HepG2 (cell line): ENCODE data around the gene ZNF213. TPM values are rescaled to one million over a fixed set of nuclear protein-coding genes. Genes with fewer than 3 reads are reported as not detected.

Experiments used
- ATF7-NPFF ChIP-seq: sonication (generic); formaldehyde crosslinking; IDR thresholded peaks from 2 replicates; pipeline ENCODE4 v1.8.1; 2023; ENCODE audit warnings: mild to moderate bottlenecking, low read depth, missing genetic modification reagents, moderate library complexity
- CTCF ChIP-seq: sonication (generic); formaldehyde crosslinking; IDR thresholded peaks from 2 replicates; pipeline ENCODE4 v1.5.0; 2020; ENCODE audit warnings: mild to moderate bottlenecking, missing genetic modification reagents, moderate library complexity
- EEA1 ChIP-seq: sonication (generic); formaldehyde crosslinking; IDR thresholded peaks from 2 replicates; pipeline ENCODE4 v1.5.1; 2020; ENCODE audit warnings: mild to moderate bottlenecking, missing genetic modification reagents, borderline replicate concordance
- GABPA ChIP-seq, 2 experiments: IDR thresholded peaks; 2 replicates each; pipeline ENCODE4 v1.6.1; 2011 to 2016; ENCODE audit warnings: low read depth in 2 of 2, low read length in 1 of 2, missing biosample characterization in 1 of 2, missing genetic modification characterization in 1 of 2
- GATAD1 ChIP-seq: IDR thresholded peaks from 2 replicates; pipeline ENCODE4 v1.6.1; 2016; ENCODE audit warnings: missing genetic modification reagents, missing compliant biosample characterization
- IRX3 ChIP-seq: sonication (generic); formaldehyde crosslinking; IDR thresholded peaks from 2 replicates; pipeline ENCODE4 v1.8.1; 2023; ENCODE audit warnings: mild to moderate bottlenecking, low read depth, missing genetic modification reagents, borderline replicate concordance
- MLLT10 ChIP-seq: sonication (generic); formaldehyde crosslinking; IDR thresholded peaks from 2 replicates; pipeline ENCODE4 v1.4.0; 2020; ENCODE audit warnings: missing genetic modification reagents
- SP2 ChIP-seq: sonication (generic); formaldehyde crosslinking; IDR thresholded peaks from 2 replicates; pipeline ENCODE4 v1.5.1; 2020; ENCODE audit warnings: mild to moderate bottlenecking, missing genetic modification reagents
- TP53 ChIP-seq: sonication (generic); formaldehyde crosslinking; conservative IDR thresholded peaks from 2 replicates; pipeline ENCODE4 v1.4.0; 2020; ENCODE audit warnings: missing genetic modification reagents
- ZBTB10 ChIP-seq: sonication (generic); formaldehyde crosslinking; IDR thresholded peaks from 2 replicates; pipeline ENCODE4 v1.4.0; 2020; ENCODE audit warnings: missing genetic modification reagents, borderline replicate concordance
- ZNF333 ChIP-seq: sonication (generic); formaldehyde crosslinking; IDR thresholded peaks from 2 replicates; pipeline ENCODE4 v1.4.0; 2020; ENCODE audit warnings: mild to moderate bottlenecking, missing genetic modification reagents, borderline replicate concordance
- ZNF562 ChIP-seq: sonication (generic); formaldehyde crosslinking; IDR thresholded peaks from 2 replicates; pipeline ENCODE4 v1.8.0; 2022; ENCODE audit warnings: missing genetic modification reagents, borderline replicate concordance
- ZNF563 ChIP-seq: sonication (generic); formaldehyde crosslinking; IDR thresholded peaks from 2 replicates; pipeline ENCODE4 v1.8.0; 2022; ENCODE audit warnings: mild to moderate bottlenecking, moderate library complexity, missing genetic modification reagents
- ZNF574 ChIP-seq: sonication (generic); formaldehyde crosslinking; IDR thresholded peaks from 2 replicates; pipeline ENCODE4 v1.4.0; 2020; ENCODE audit warnings: missing genetic modification reagents
- polyA plus RNA-seq, 8 experiments: library from polyadenylated mRNA; depleted of rRNA in 3 of 8; stranded (reverse) in 7 of 8; unstranded in 1 of 8; fragments of >200 nt; fragmentation: Illumina TruSeq in 4 of 8; extraction: Trizol in 4 of 8; gene quantifications; 2 replicates each; pipeline versions ENCODE4 v1.2.1 to v1.2.3, GENCODE V29; 2011 to 2016; ENCODE audit warnings: low read depth in 4 of 8, missing spikeins in 1 of 8, mixed read lengths in 1 of 8; ENCODE audit not compliant: insufficient read depth in 1 of 8
- total RNA-seq, 5 experiments: library from RNA; depleted of rRNA; stranded (reverse); fragments of >200 nt; fragmentation: Illumina TruSeq; extraction: Trizol; gene quantifications; 2 replicates each; pipeline ENCODE4 v1.2.3, GENCODE V29; 2016; ENCODE audit warnings: low read depth in 1 of 5
- TF ChIP-seq, protein P1 (sequence below): sonication (generic); formaldehyde crosslinking; IDR thresholded peaks from 2 replicates; pipeline ENCODE4 v1.5.1; 2020; ENCODE audit warnings: missing genetic modification reagents, mild to moderate bottlenecking, borderline replicate concordance
- TF ChIP-seq, protein P2 (sequence below): sonication (generic); formaldehyde crosslinking; IDR thresholded peaks from 2 replicates; pipeline ENCODE4 v1.4.0; 2020; ENCODE audit warnings: mild to moderate bottlenecking, missing genetic modification reagents
- TF ChIP-seq, protein P3 (sequence below): sonication (generic); formaldehyde crosslinking; IDR thresholded peaks from 2 replicates; pipeline ENCODE4 v1.8.0; 2022; ENCODE audit warnings: missing genetic modification reagents, low read depth, mild to moderate bottlenecking, borderline replicate concordance

The ZNF213 gene
- total and polyA plus RNA-seq, 2 of the 13 experiments (the other 11 are each of a cell fraction or from before 2014, with no cell fraction given), result 0.59 to 0.97 TPM

- TF ChIP-seq CTCF (peak; percentile 63), IRX3 (no peak), MLLT10 (no peak), ATF7-NPFF (CRISPR knock-in tag) (0 out of 2 replicates have a peak, but pooled peaks have one; percentile 24), ZNF563 (CRISPR knock-in tag) (no peak), ZBTB10 (CRISPR knock-in tag) (no peak), SP2 (CRISPR knock-in tag) (peak; percentile 62), EEA1 (CRISPR knock-in tag) (no peak; the same call in 1 of the 2 replicates), GATAD1 (CRISPR knock-in tag) (peak; percentile 75; the same call in 1 of the 2 replicates), GABPA (IDR thresholded peaks at IDR 0.05; ENCODE audit: low read depth, low read length) (peak; percentile 66), GABPA (CRISPR knock-in tag; IDR thresholded peaks at IDR 0.05; ENCODE audit: low read depth) (peak; percentile 86), TP53 (no peak), ZNF333 (0 out of 2 replicates have a peak, but pooled peaks have one; percentile 43), ZNF574 (peak; percentile 99), ZNF562 (CRISPR knock-in tag) (no peak)
- TF ChIP-seq, protein P1, sequence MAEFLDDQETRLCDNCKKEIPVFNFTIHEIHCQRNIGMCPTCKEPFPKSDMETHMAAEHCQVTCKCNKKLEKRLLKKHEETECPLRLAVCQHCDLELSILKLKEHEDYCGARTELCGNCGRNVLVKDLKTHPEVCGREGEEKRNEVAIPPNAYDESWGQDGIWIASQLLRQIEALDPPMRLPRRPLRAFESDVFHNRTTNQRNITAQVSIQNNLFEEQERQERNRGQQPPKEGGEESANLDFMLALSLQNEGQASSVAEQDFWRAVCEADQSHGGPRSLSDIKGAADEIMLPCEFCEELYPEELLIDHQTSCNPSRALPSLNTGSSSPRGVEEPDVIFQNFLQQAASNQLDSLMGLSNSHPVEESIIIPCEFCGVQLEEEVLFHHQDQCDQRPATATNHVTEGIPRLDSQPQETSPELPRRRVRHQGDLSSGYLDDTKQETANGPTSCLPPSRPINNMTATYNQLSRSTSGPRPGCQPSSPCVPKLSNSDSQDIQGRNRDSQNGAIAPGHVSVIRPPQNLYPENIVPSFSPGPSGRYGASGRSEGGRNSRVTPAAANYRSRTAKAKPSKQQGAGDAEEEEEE, result no peak
- TF ChIP-seq, protein P2, sequence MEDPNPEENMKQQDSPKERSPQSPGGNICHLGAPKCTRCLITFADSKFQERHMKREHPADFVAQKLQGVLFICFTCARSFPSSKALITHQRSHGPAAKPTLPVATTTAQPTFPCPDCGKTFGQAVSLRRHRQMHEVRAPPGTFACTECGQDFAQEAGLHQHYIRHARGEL (CRISPR knock-in tag), result no peak
- TF ChIP-seq, protein P3, sequence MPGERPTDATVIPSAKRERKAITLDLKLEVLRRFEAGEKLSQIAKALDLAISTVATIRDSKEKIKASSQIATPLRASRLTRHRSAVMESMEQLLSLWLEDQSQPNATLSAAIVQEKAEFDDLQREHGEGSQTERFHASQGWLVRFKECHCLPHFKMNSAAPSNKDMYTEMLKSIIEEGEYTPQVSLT (CRISPR knock-in tag), result no peak
These were observed 10.6 kb upstream of the ZNF213 start (continued) for GRCh38 chr16:3123986-3124886.
